Colonic mucosa (tissue), 4 donors: ENCODE data around the gene RLN2. TPM values are rescaled to one million over a fixed set of nuclear protein-coding genes. Genes with fewer than 3 reads are reported as not detected.

Source experiments
- DNase-seq: peaks from one replicate; pipeline ENCODE4 v3.0.0-alpha.2; 2020
- H3K27ac ChIP-seq: fragments of 200-600 bp; one replicate; pipeline ENCODE4 v1.8.0; 2021
- H3K27me3 ChIP-seq: fragments of 200-600 bp; one replicate; pipeline ENCODE4 v1.8.0; 2021
- H3K36me3 ChIP-seq: fragments of 200-600 bp; one replicate; pipeline ENCODE4 v1.8.0; 2021
- H3K4me1 ChIP-seq: fragments of 200-600 bp; one replicate; pipeline ENCODE4 v1.8.0; 2021; ENCODE audit warnings: mild to moderate bottlenecking
- H3K4me3 ChIP-seq: fragments of 200-600 bp; one replicate; pipeline ENCODE4 v1.8.0; 2021
- H3K9ac ChIP-seq, 2 donors: one replicate each; pipeline ENCODE4 v1.7.0; 2013; ENCODE audit warnings: control low read depth in 2 of 2, low read depth in 2 of 2, low read length in 2 of 2
- H3K9me3 ChIP-seq: fragments of 200-600 bp; one replicate; pipeline ENCODE4 v1.8.0; 2021
- CTCF ChIP-seq: fragments of 200-600 bp; IDR thresholded peaks from one replicate; pipeline ENCODE4 v1.8.0; 2022; ENCODE audit warnings: antibody characterized with exemption, mild to moderate bottlenecking
- intact Hi-C: fragments of 100-400 bp; cut with DNase I; formaldehyde crosslinking; loops from one replicate; pipeline ENCODE4 v1.14.1; 2022
- total RNA-seq, 2 donors: library from RNA; stranded (reverse); fragmentation: NEBNext Ultra II Directional in 1 of 2; extraction: Animal tissue kit (Norgen Biotek cat#: 25700) in 1 of 2; gene quantifications; one replicate each; pipeline ENCODE4 v1.2.1, GENCODE V29; 2021
- donor health status: healthy.
- donor health status: DM: no; HTN: no; CAD: no.
- donor health status: DM: no; HTN: no; CAD: no.

The RLN2 gene
- total RNA-seq, 2 donors from 2014 or later: 0.48 to 0.74 TPM

GRCh38 chr9:5278486-5278885, 26.0 kb downstream of the RLN2 start:
- Histone ChIP-seq H3K4me1 (no peaks in the 10 kb centered on the region), H3K36me3 (no peaks in the 10 kb centered on the region), H3K27me3 (no peaks in the 10 kb centered on the region), H3K4me3 (no peak overlapping the region), H3K9me3 (no peaks in the 10 kb centered on the region), H3K27ac (no peak overlapping the region), H3K9ac (no peak overlapping the region)
- no peak for DNase-seq
- TF ChIP-seq CTCF: no peak
- intact Hi-C loops: no loop called here

GRCh38 chr9:5274770-5275169, 29.7 kb downstream of the RLN2 start:
- H3K27me3 ChIP-seq: no peaks in the 10 kb centered on the region
- DNase-seq: no peak
- no peak overlapping the region for H3K27ac ChIP-seq
- no peaks in the 10 kb centered on the region for H3K36me3 ChIP-seq
- intact Hi-C loops: no loop called here
- TF ChIP-seq CTCF: no peak
- H3K4me1 ChIP-seq: no peaks in the 10 kb centered on the region
- H3K4me3 ChIP-seq: no peak overlapping the region
- H3K9ac ChIP-seq: no peak overlapping the region
- H3K9me3 ChIP-seq: no peaks in the 10 kb centered on the region

- no peak for DNase-seq
- H3K4me3 ChIP-seq: no peak overlapping the region
- no peak overlapping the region for H3K27ac ChIP-seq
- no peak for TF ChIP-seq CTCF
- no peaks in the 10 kb centered on the region for H3K9me3 ChIP-seq
- no peak overlapping the region for H3K9ac ChIP-seq
- no peaks in the 10 kb centered on the region for H3K4me1 ChIP-seq
- no peaks in the 10 kb centered on the region for H3K27me3 ChIP-seq
- no peaks in the 10 kb centered on the region for H3K36me3 ChIP-seq
- intact Hi-C loops: no loop called here
Observed at GRCh38 chr9:5269249-5269715, 35.2 kb downstream of the RLN2 start.

GRCh38 chr9:5265939-5266338, 38.6 kb downstream of the RLN2 start:
- no peak overlapping the region for H3K4me3 ChIP-seq
- H3K27me3 ChIP-seq: no peaks in the 10 kb centered on the region
- H3K9me3 ChIP-seq: no peaks in the 10 kb centered on the region
- no peak overlapping the region for H3K27ac ChIP-seq
- no peak overlapping the region for H3K9ac ChIP-seq
- no peaks in the 10 kb centered on the region for H3K36me3 ChIP-seq
- no peak for DNase-seq
- intact Hi-C loops: no loop called here
- H3K4me1 ChIP-seq: no peaks in the 10 kb centered on the region
- no peak for TF ChIP-seq CTCF

- intact Hi-C loops: no loop called here
- DNase-seq: no peak
- no peaks in the 10 kb centered on the region for H3K36me3 ChIP-seq
Observed at GRCh38 chr9:5264219-5264595, 40.3 kb downstream of the RLN2 start.

More at GRCh38 chr9:5264219-5264595, 40.3 kb downstream of the RLN2 start:
- TF ChIP-seq CTCF: no peak
- no peaks in the 10 kb centered on the region for H3K27me3 ChIP-seq
- no peak overlapping the region for H3K4me3 ChIP-seq
- H3K27ac ChIP-seq: no peak overlapping the region
- H3K9ac ChIP-seq: no peak overlapping the region
- no peaks in the 10 kb centered on the region for H3K4me1 ChIP-seq
- no peaks in the 10 kb centered on the region for H3K9me3 ChIP-seq
